OCI-LY7 (cell line): Measurements from ENCODE around the gene FMN1.

Experiments used
- EZH2phosphoT487 ChIP-seq: fragments of 200-600 bp; sonication (generic); IDR thresholded peaks from 2 replicates; pipeline ENCODE4 v1.6.1; 2018; ENCODE audit warnings: low read depth, borderline replicate concordance, mild to moderate bottlenecking, mixed run types, antibody characterized with exemption, low read length, moderate library complexity, mixed read lengths
- TF ChIP-seq, protein P1 (sequence below): fragments of 200-600 bp; sonication (generic); conservative IDR thresholded peaks from 2 replicates; pipeline ENCODE4 v1.5.1; 2014; ENCODE audit warnings: mild to moderate bottlenecking, antibody characterized with exemption, low read length, moderate library complexity, mixed read lengths

DNA sequence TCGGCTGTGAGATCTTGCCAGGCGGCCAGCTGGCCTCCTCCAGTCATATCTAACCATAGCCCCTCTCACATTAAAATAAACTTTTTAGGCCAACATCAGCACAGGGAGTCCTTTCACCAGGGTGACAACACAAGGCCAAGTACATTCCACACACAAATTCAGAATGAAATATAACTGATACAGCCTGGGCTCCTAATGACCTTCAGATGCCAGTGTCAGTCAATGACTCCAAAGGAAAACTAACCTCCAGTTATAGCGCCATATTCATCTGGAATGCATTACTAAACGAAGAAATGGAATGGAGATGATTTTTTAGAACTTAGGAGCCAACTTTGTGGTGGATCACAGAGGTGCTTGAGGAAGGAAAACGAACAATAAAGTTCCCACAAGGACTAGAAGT lies 271.3 kb downstream of the FMN1 start:
- TF ChIP-seq EZH2phosphoT487 = no peak
- TF ChIP-seq, protein P1, sequence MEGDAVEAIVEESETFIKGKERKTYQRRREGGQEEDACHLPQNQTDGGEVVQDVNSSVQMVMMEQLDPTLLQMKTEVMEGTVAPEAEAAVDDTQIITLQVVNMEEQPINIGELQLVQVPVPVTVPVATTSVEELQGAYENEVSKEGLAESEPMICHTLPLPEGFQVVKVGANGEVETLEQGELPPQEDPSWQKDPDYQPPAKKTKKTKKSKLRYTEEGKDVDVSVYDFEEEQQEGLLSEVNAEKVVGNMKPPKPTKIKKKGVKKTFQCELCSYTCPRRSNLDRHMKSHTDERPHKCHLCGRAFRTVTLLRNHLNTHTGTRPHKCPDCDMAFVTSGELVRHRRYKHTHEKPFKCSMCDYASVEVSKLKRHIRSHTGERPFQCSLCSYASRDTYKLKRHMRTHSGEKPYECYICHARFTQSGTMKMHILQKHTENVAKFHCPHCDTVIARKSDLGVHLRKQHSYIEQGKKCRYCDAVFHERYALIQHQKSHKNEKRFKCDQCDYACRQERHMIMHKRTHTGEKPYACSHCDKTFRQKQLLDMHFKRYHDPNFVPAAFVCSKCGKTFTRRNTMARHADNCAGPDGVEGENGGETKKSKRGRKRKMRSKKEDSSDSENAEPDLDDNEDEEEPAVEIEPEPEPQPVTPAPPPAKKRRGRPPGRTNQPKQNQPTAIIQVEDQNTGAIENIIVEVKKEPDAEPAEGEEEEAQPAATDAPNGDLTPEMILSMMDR = no peak
